HCT116 (cell line): ENCODE data around the gene ACER2. TPM values are rescaled to one million over a fixed set of nuclear protein-coding genes. Genes with fewer than 3 reads are reported as not detected.

Source experiments
- ATAC-seq: fragments of 200-7000 bp; cut with Tn5 transposase; 2 replicates; pipeline ENCODE4 v1.9.1; 2020; ENCODE audit warnings: mild to moderate bottlenecking, moderate library complexity
- BruUV-seq: library from RNA; stranded (reverse); fragments of 400-500 nt; replicated peaks from 2 replicates; lab custom pipeline; 2021; lab: Mats Ljungman, UMichigan
- CTCF ChIA-PET: fragments of 300-600 bp; sonication (Branson Sonifier 250); formaldehyde crosslinking; loops from one replicate; lab custom pipeline; 2021; ENCODE audit warnings: antibody characterized with exemption; lab: Charles Lee
- POLR2A ChIA-PET: fragments of 300-600, 350-600 bp; sonication (Branson Sonifier 250); formaldehyde crosslinking; loops from one replicate; lab custom pipeline; 2021; ENCODE audit warnings: antibody characterized with exemption; lab: Charles Lee
- RAD21 ChIA-PET, 2 experiments: fragments of 300-600 bp; sonication (Branson Sonifier 250); formaldehyde crosslinking; loops; one replicate each; lab custom pipeline; 2023; ENCODE audit warnings: low total read pairs in 2 of 2; ENCODE audit not compliant: uncharacterized antibody in 2 of 2, unreplicated experiment in 2 of 2, low non-redundant PET in 1 of 2; lab: Charles Lee
- DNase-seq: peaks from one replicate; pipeline ENCODE4 v3.0.0-alpha.2; 2010; ENCODE audit warnings: low read depth, low spot score
- H2AFZ ChIP-seq: fragments of 200-600 bp; shearing (Covaris generic), sonication (generic); 2 replicates; pipeline ENCODE4 v1.6.1; 2017; ENCODE audit warnings: low read depth, mixed run types, mixed read lengths, antibody characterized with exemption, low read length; ENCODE audit not compliant: poor library complexity, severe bottlenecking
- H3K27ac ChIP-seq: 2 replicates; pipeline ENCODE4 v1.5.1; 2012; ENCODE audit warnings: low read depth, low read length
- H3K27me3 ChIP-seq: fragments of 200-600 bp; sonication (generic); 2 replicates; pipeline ENCODE4 v1.6.1; 2016; ENCODE audit warnings: mixed run types, low read length, mixed read lengths; ENCODE audit not compliant: insufficient read depth
- H3K36me3 ChIP-seq, 2 experiments: fragments of 200-500 bp in 1 of 2; fragments of 200-600 bp in 1 of 2; sonication (Bioruptor generic) in 1 of 2; sonication (generic) in 1 of 2; 2 replicates each; pipeline versions ENCODE4 v1.5.1 to v1.6.1; 2014 to 2016; ENCODE audit warnings: low read length in 2 of 2, inconsistent platforms in 1 of 2, mixed read lengths in 1 of 2, mixed run types in 1 of 2; ENCODE audit not compliant: insufficient read depth in 2 of 2, control insufficient read depth in 1 of 2
- H3K4me1 ChIP-seq, 2 experiments: fragments of 200-600 bp in 1 of 2; sonication (generic) in 1 of 2; 2 replicates each; pipeline versions ENCODE4 v1.5.1 to v1.6.1; 2012 to 2017; ENCODE audit warnings: low read length in 2 of 2, inconsistent platforms in 1 of 2, mild to moderate bottlenecking in 1 of 2, mixed read lengths in 1 of 2, mixed run types in 1 of 2, moderate library complexity in 1 of 2; ENCODE audit not compliant: insufficient read depth in 2 of 2, control insufficient read depth in 1 of 2
- H3K4me2 ChIP-seq: fragments of 200-600 bp; sonication (generic); 2 replicates; pipeline ENCODE4 v1.6.1; 2017; ENCODE audit warnings: mixed run types, low read length, mixed read lengths
- H3K4me3 ChIP-seq, 2 experiments: fragments of 200-600 bp in 1 of 2; sonication (generic) in 1 of 2; replicated peaks in 1 of 2; 2 replicates each; pipeline ENCODE4 v1.5.1; 2011 to 2016; ENCODE audit warnings: low read length in 2 of 2, control low read depth in 1 of 2, low read depth in 1 of 2, mild to moderate bottlenecking in 1 of 2, mixed read lengths in 1 of 2, mixed run types in 1 of 2
- H3K79me2 ChIP-seq: fragments of 200-600 bp; sonication (generic); 2 replicates; pipeline ENCODE4 v1.6.1; 2017; ENCODE audit warnings: mild to moderate bottlenecking, mixed run types, low read length, moderate library complexity, mixed read lengths; ENCODE audit not compliant: insufficient read depth
- H3K9ac ChIP-seq: fragments of 200-600 bp; sonication (generic); 2 replicates; pipeline ENCODE4 v1.6.1; 2016; ENCODE audit warnings: low read length, mixed read lengths
- H3K9me2 ChIP-seq: fragments of 200-600 bp; sonication (generic), shearing (Covaris generic); 2 replicates; pipeline ENCODE4 v1.6.1; 2017; ENCODE audit warnings: mixed run types, mild to moderate bottlenecking, moderate library complexity; ENCODE audit not compliant: insufficient read depth
- H3K9me3 ChIP-seq, 2 experiments: fragments of 200-500 bp in 1 of 2; fragments of 200-600 bp in 1 of 2; sonication (Bioruptor generic) in 1 of 2; sonication (generic) in 1 of 2; 2 replicates each; pipeline ENCODE4 v1.6.1; 2014 to 2017; ENCODE audit warnings: low read length in 2 of 2, mixed read lengths in 2 of 2, inconsistent platforms in 1 of 2, low read depth in 1 of 2, mild to moderate bottlenecking in 1 of 2, mixed run types in 1 of 2, moderate library complexity in 1 of 2; ENCODE audit not compliant: control insufficient read depth in 1 of 2, insufficient read depth in 1 of 2
- H4K20me1 ChIP-seq: fragments of 200-600 bp; sonication (generic), shearing (Covaris generic); 2 replicates; pipeline ENCODE4 v1.6.1; 2017; ENCODE audit warnings: mixed run types, mild to moderate bottlenecking, moderate library complexity; ENCODE audit not compliant: insufficient read depth
- CEBPB ChIP-seq: IDR thresholded peaks from 2 replicates; pipeline ENCODE4 v1.6.1; 2012; ENCODE audit warnings: low read depth
- CTCF ChIP-seq, 3 experiments: fragments of 200-600 bp in 1 of 3; sonication (generic) in 1 of 3; IDR thresholded peaks in 2 of 3; conservative IDR thresholded peaks in 1 of 3; 2 replicates each; pipeline ENCODE4 v1.5.1; 2012 to 2017; ENCODE audit warnings: low read depth in 2 of 3, low read length in 2 of 3, antibody characterized with exemption in 1 of 3, borderline replicate concordance in 1 of 3, control low read depth in 1 of 3, mild to moderate bottlenecking in 1 of 3, mixed read lengths in 1 of 3, mixed run types in 1 of 3, moderate library complexity in 1 of 3; ENCODE audit not compliant: insufficient read depth in 1 of 3
- EGR1 ChIP-seq: IDR thresholded peaks from 2 replicates; pipeline ENCODE4 v1.6.1; 2012; ENCODE audit warnings: low read depth
- ELF1 ChIP-seq: IDR thresholded peaks from 2 replicates; pipeline ENCODE4 v1.6.1; 2012; ENCODE audit warnings: low read depth, borderline replicate concordance
- EZH2 ChIP-seq: fragments of 200-600 bp; sonication (generic); IDR thresholded peaks from 2 replicates; pipeline ENCODE4 v1.6.1; 2017; ENCODE audit warnings: antibody characterized with exemption, mixed run types
- EZH2phosphoT487 ChIP-seq: fragments of 200-600 bp; IDR thresholded peaks from 2 replicates; pipeline ENCODE4 v1.6.1; 2018; ENCODE audit warnings: antibody characterized with exemption, borderline replicate concordance
- MAX ChIP-seq: IDR thresholded peaks from 2 replicates; pipeline ENCODE4 v1.6.1; 2012
- POLR2A ChIP-seq: IDR thresholded peaks from 2 replicates; pipeline ENCODE4 v1.7.0; 2011; ENCODE audit warnings: borderline replicate concordance; ENCODE audit not compliant: insufficient read depth, insufficient read length; ENCODE audit errors: extremely low read depth
- POLR2AphosphoS5 ChIP-seq: IDR thresholded peaks from 2 replicates; pipeline ENCODE4 v1.6.1; 2011; ENCODE audit warnings: mild to moderate bottlenecking, low read depth, low read length, moderate library complexity
- RAD21 ChIP-seq: IDR thresholded peaks from 2 replicates; pipeline ENCODE4 v1.6.1; 2012; ENCODE audit warnings: low read depth, mild to moderate bottlenecking
- SP1 ChIP-seq: IDR thresholded peaks from 2 replicates; pipeline ENCODE4 v1.6.1; 2012; ENCODE audit warnings: low read depth
- SRF ChIP-seq: IDR thresholded peaks from 2 replicates; pipeline ENCODE4 v1.6.1; 2012; ENCODE audit warnings: low read depth
- YY1 ChIP-seq: IDR thresholded peaks from 2 replicates; pipeline ENCODE4 v1.6.1; 2011; ENCODE audit warnings: low read length, low read depth, moderate library complexity, mild to moderate bottlenecking; ENCODE audit not compliant: insufficient replicate concordance; ENCODE audit errors: extremely low read depth
- ZFX ChIP-seq: fragments of 450-650 bp; IDR thresholded peaks from 2 replicates; pipeline ENCODE4 v1.6.1; 2017
- intact Hi-C: fragments of 100-400 bp; cut with micrococcal nuclease; formaldehyde crosslinking; loops from 2 replicates; pipeline ENCODE4 v1.10.0; 2022
- total RNA-seq: library from RNA; stranded (reverse); gene quantifications from one replicate; pipeline ENCODE4 v1.2.1, GENCODE V29; 2021; ENCODE audit not compliant: unreplicated experiment
- TF ChIP-seq, protein P1 (sequence below): IDR thresholded peaks from 2 replicates; pipeline ENCODE4 v1.6.1; 2012

ACER2 gene
- total RNA-seq, 1 experiment from 2014 or later: 4.3 TPM

GRCh38 chr9:19485193-19485592 lies 76.4 kb downstream of the ACER2 start:
- CTCF ChIA-PET: no interaction called here
- intact Hi-C loops: no loop called here
- DNase-seq: no peak

GRCh38 chr9:19486803-19487202 lies 78.0 kb downstream of the ACER2 start:
- H3K27me3 ChIP-seq: peaks cover 19% of the 10 kb centered on the region
- no peaks in the 10 kb centered on the region for H3K79me2 ChIP-seq
- no peak overlapping the region for H3K9ac ChIP-seq
- H3K9me3 ChIP-seq: no peaks in the 10 kb centered on the region
- no peaks in the 10 kb centered on the region for H3K36me3 ChIP-seq
- DNase-seq (no peak), ATAC-seq (no peak)
- CTCF ChIA-PET: no interaction called here
- H3K4me1 ChIP-seq: no peaks in the 10 kb centered on the region
- no peak overlapping the region for H3K4me2 ChIP-seq
- BruUV-seq: no TSS peak
- H2AFZ ChIP-seq: no peak overlapping the region
- POLR2A ChIA-PET: no interaction called here
- no peak overlapping the region for H3K4me3 ChIP-seq
- H4K20me1 ChIP-seq: no peaks in the 10 kb centered on the region
- no peak for TF ChIP-seq ELF1
- no peak for TF ChIP-seq POLR2AphosphoS5
- TF ChIP-seq ZFX: no peak
- no peak for TF ChIP-seq EZH2
- TF ChIP-seq POLR2A: no peak
- TF ChIP-seq SRF: no peak
- TF ChIP-seq CTCF (IDR thresholded peaks at IDR 0.05 in 2 of 3, conservative IDR thresholded peaks at IDR 0.05 in 1 of 3; ENCODE audit: borderline replicate concordance in 1 of 3, insufficient read depth in 1 of 3, low read depth in 2 of 3, low read length in 2 of 3): no peak
- TF ChIP-seq, protein P1, sequence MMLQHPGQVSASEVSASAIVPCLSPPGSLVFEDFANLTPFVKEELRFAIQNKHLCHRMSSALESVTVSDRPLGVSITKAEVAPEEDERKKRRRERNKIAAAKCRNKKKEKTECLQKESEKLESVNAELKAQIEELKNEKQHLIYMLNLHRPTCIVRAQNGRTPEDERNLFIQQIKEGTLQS: no peak
- no peak for TF ChIP-seq SP1
- TF ChIP-seq EGR1: no peak
- TF ChIP-seq YY1: no peak
- no peak for TF ChIP-seq CEBPB
- no peak for TF ChIP-seq MAX
- RAD21 ChIA-PET: no interaction called here
- no peaks in the 10 kb centered on the region for H3K9me2 ChIP-seq
- intact Hi-C loops: no loop called here
- H3K27ac ChIP-seq: no peak overlapping the region

More at GRCh38 chr9:19485193-19485592, 76.4 kb downstream of the ACER2 start:
- ChIA-PET RAD21 (no interaction called here), POLR2A (no interaction called here)
- H3K4me1 ChIP-seq: no peaks in the 10 kb centered on the region
- H4K20me1 ChIP-seq: no peaks in the 10 kb centered on the region
- no peaks in the 10 kb centered on the region for H3K9me2 ChIP-seq
- no peak overlapping the region for H2AFZ ChIP-seq
- TF ChIP-seq EZH2phosphoT487 (no peak), CEBPB (no peak), SRF (no peak), RAD21 (no peak), YY1 (no peak)
- ATAC-seq: no peak
- H3K4me3 ChIP-seq: no peak overlapping the region
- no peaks in the 10 kb centered on the region for H3K9me3 ChIP-seq
- H3K27ac ChIP-seq: no peak overlapping the region
- H3K27me3 ChIP-seq: peaks cover 8% of the 10 kb centered on the region
- BruUV-seq: no TSS peak
- no peak overlapping the region for H3K4me2 ChIP-seq
- H3K36me3 ChIP-seq: no peaks in the 10 kb centered on the region
- no peaks in the 10 kb centered on the region for H3K79me2 ChIP-seq
- no peak overlapping the region for H3K9ac ChIP-seq
